Endothelial cell of umbilical vein (primary cell): Measurements from ENCODE around the gene ZNF503.

Experiments
- CTCF ChIP-seq, 2 donors: IDR thresholded peaks; 1 replicate in 1 of 2; 2 replicates in 1 of 2; pipeline ENCODE4 v1.5.1; 2011; ENCODE audit warnings: low read length in 2 of 2, mild to moderate bottlenecking in 2 of 2, moderate library complexity in 2 of 2, control low read depth in 1 of 2, inconsistent platforms in 1 of 2, low read depth in 1 of 2; ENCODE audit not compliant: insufficient read depth in 1 of 2; ENCODE audit errors: extremely low read depth in 1 of 2
- EZH2 ChIP-seq: IDR thresholded peaks from 2 replicates; pipeline ENCODE4 v1.6.1; 2012; ENCODE audit warnings: borderline replicate concordance, low read depth, mild to moderate bottlenecking, moderate library complexity, low read length, inconsistent platforms; ENCODE audit not compliant: severe bottlenecking
- JUN ChIP-seq: IDR thresholded peaks from 2 replicates; pipeline ENCODE4 v1.6.1; 2011; ENCODE audit warnings: borderline replicate concordance, low read depth; ENCODE audit not compliant: insufficient read length, insufficient read depth
- MAX ChIP-seq: IDR thresholded peaks from 2 replicates; pipeline ENCODE4 v1.6.1; 2011; ENCODE audit not compliant: insufficient read depth, insufficient read length
- POLR2A ChIP-seq: IDR thresholded peaks from 2 replicates; pipeline ENCODE4 v1.6.1; 2012; ENCODE audit warnings: low read depth, mild to moderate bottlenecking, control low read depth, low read length
- POLR2AphosphoS5 ChIP-seq: IDR thresholded peaks from 2 replicates; pipeline ENCODE4 v1.6.1; 2012; ENCODE audit warnings: low read depth, mild to moderate bottlenecking, control low read depth, low read length, moderate library complexity; ENCODE audit not compliant: insufficient read depth

GRCh38 chr10:75406462-75407223 lies 5.1 kb upstream of the ZNF503 start:
- no peak for TF ChIP-seq MAX
- no peak for TF ChIP-seq POLR2AphosphoS5
- no peak for TF ChIP-seq CTCF (IDR thresholded peaks at IDR 0.05; ENCODE audit: extremely low read depth in 1 of 2, insufficient read depth in 1 of 2, low read depth in 1 of 2, low read length in 2 of 2)
- no peak for TF ChIP-seq POLR2A
- TF ChIP-seq EZH2: no peak
- no peak for TF ChIP-seq JUN
